Upper lobe of right lung (tissue), 1 donor: ENCODE measurements around the gene PLPP7. TPM values are rescaled to one million over a fixed set of nuclear protein-coding genes. Genes with fewer than 3 reads are reported as not detected.
"Not testable (repeated sequence)": the region's sequence is repeated elsewhere in the genome, so short reads cannot be mapped to it uniquely, and the experiment has no call there.

Source experiments
- ATAC-seq: fragments of 200-7000 bp; cut with Tn5 transposase; one replicate; pipeline ENCODE4 v1.9.1; 2020; ENCODE audit warnings: mild to moderate bottlenecking, moderate library complexity
- DNase-seq: peaks from one replicate; pipeline ENCODE4 v3.0.0-alpha.2; 2020
- H3K27ac ChIP-seq: fragments of 200-600 bp; one replicate; pipeline ENCODE4 v1.8.0; 2022
- H3K27me3 ChIP-seq: fragments of 200-600 bp; one replicate; pipeline ENCODE4 v1.8.0; 2022; ENCODE audit warnings: mild to moderate bottlenecking
- H3K36me3 ChIP-seq: fragments of 200-600 bp; one replicate; pipeline ENCODE4 v1.8.0; 2022
- H3K4me1 ChIP-seq: fragments of 200-600 bp; one replicate; pipeline ENCODE4 v1.8.0; 2022
- H3K4me3 ChIP-seq: fragments of 200-600 bp; one replicate; pipeline ENCODE4 v1.8.0; 2022; ENCODE audit warnings: mild to moderate bottlenecking
- H3K9me3 ChIP-seq: fragments of 200-600 bp; one replicate; pipeline ENCODE4 v1.8.0; 2022
- intact Hi-C: fragments of 100-400 bp; cut with DNase I; formaldehyde crosslinking; loops from one replicate; pipeline ENCODE4 v1.11.0; 2022
- total RNA-seq: library from RNA; stranded (reverse); fragmentation: NEBNext Ultra II Directional; extraction: Animal tissue kit (Norgen Biotek cat#: 25700); gene quantifications from one replicate; pipeline ENCODE4 v1.2.1, GENCODE V29; 2021
- TF ChIP-seq, protein P1 (sequence below): fragments of 200-600 bp; IDR thresholded peaks from one replicate; pipeline ENCODE4 v1.8.0; 2022; ENCODE audit warnings: antibody characterized with exemption
- donor health status: DM: no; HTN: yes; CAD: no; lungs with severe emphysema.

Gene PLPP7
- total RNA-seq, 1 donor from 2014 or later: 1.5 TPM

DNA sequence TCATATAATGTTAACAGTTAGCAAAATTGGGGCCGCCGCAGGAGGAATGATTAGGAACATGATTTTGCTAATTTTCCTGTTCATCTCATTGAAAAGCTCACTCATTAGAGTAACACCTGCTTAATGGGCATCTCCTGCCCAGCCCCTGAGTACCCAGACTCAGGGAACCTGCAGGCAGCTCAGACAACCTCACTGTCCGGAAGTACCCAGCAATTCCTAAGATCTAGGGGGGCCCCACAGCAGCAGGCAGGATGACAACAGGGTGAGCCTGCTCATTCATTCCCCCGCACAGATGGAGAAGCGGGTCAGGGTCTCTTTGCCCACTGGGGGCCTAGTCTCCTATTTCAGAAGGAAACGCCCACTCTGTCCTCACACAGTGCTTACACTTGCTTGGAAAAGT is 25.8 kb upstream of the PLPP7 start:
- Histone ChIP-seq H3K4me1 (peaks cover 19% of the 10 kb centered on the region), H3K4me3 (no peak overlapping the region), H3K27ac (no peak overlapping the region), H3K9me3 (no peaks in the 10 kb centered on the region), H3K36me3 (peaks cover 16% of the 10 kb centered on the region), H3K27me3 (no peaks in the 10 kb centered on the region)
- TF ChIP-seq, protein P1, sequence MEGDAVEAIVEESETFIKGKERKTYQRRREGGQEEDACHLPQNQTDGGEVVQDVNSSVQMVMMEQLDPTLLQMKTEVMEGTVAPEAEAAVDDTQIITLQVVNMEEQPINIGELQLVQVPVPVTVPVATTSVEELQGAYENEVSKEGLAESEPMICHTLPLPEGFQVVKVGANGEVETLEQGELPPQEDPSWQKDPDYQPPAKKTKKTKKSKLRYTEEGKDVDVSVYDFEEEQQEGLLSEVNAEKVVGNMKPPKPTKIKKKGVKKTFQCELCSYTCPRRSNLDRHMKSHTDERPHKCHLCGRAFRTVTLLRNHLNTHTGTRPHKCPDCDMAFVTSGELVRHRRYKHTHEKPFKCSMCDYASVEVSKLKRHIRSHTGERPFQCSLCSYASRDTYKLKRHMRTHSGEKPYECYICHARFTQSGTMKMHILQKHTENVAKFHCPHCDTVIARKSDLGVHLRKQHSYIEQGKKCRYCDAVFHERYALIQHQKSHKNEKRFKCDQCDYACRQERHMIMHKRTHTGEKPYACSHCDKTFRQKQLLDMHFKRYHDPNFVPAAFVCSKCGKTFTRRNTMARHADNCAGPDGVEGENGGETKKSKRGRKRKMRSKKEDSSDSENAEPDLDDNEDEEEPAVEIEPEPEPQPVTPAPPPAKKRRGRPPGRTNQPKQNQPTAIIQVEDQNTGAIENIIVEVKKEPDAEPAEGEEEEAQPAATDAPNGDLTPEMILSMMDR: no peak
- ATAC-seq (no peak), DNase-seq (no peak)
- intact Hi-C loops: no loop called here

DNA sequence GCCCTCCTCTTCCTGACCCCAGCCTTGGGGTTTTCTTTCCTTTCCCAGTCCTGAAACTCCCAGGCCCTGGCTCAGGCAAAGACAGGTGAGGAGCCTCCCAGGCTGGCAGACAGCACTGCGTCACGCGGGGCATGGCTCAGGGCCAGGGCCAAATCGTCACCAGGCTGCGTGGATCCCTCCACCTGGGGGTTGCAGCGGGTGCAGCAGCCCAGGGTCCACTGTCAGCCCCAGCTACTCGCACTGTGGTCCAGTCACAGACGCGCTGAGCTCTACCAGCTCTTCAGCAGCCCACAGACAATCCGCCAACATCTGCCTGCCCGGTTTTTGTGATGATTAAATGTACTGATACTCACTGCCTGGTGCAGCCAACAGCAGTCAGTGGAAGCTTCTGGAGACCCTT is 25.3 kb upstream of the PLPP7 start:
- DNase-seq (no peak), ATAC-seq (peak; percentile 7)
- no peaks in the 10 kb centered on the region for H3K27me3 ChIP-seq
- TF ChIP-seq, protein P1: no peak
- no peaks in the 10 kb centered on the region for H3K9me3 ChIP-seq
- H3K27ac ChIP-seq: no peak overlapping the region
- no peak overlapping the region for H3K4me3 ChIP-seq
- peaks cover 16% of the 10 kb centered on the region for H3K36me3 ChIP-seq
- peaks cover 21% of the 10 kb centered on the region for H3K4me1 ChIP-seq
- intact Hi-C loops: no loop called here

DNA sequence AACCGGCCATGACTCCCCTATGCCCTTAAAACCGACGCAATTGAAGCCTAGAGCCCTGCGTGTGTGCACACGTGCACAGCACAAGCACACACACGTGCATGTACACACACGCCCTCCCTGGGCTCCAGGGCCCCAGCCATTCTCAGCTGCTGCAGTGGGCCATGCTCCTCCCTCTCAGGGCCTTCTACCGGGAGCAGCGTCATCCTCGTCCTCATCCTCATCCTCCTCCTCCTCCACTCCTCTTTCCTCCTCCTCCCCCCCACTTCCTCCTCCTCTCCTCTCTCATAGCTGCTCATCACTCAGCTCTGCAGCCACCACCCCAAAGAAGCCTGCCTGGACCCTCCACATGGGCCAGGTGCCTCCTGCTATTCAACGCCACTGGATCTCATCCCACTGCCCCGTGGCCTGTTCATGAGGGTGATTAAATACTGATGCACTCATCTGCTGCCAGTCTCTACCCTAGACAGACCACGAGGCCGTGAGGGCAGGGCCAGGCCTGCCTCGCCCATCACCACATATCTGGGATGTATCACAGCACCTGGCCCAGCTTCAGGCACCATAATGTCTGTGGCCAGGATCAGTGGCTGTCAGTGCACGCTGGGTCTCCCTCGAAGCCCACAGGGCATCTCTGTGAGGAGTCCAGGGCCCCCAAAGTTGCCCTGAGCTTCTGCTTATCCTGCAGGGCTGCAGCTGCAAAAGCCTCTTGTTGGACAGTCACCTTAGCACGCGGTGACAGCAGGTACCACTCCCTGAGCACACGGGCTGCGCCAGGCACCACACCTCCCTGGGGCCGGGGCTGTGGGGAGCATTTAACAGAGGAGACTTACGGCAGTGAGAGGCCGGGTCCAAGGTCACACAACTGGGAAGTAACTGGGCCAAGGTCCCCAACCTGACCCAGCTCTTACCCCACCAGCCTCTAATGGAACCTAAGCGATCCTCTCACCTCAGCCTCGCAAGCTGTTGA is 23.0 kb upstream of the PLPP7 start:
- intact Hi-C loops: no loop called here
- Histone ChIP-seq H3K36me3 (no peaks in the 10 kb centered on the region), H3K4me3 (no peak overlapping the region), H3K4me1 (peaks cover 31% of the 10 kb centered on the region), H3K27me3 (no peaks in the 10 kb centered on the region), H3K9me3 (no peaks in the 10 kb centered on the region), H3K27ac (peak overlapping the region; percentile 24)
- TF ChIP-seq, protein P1: no peak
- DNase-seq (no peak), ATAC-seq (no peak)

DNA sequence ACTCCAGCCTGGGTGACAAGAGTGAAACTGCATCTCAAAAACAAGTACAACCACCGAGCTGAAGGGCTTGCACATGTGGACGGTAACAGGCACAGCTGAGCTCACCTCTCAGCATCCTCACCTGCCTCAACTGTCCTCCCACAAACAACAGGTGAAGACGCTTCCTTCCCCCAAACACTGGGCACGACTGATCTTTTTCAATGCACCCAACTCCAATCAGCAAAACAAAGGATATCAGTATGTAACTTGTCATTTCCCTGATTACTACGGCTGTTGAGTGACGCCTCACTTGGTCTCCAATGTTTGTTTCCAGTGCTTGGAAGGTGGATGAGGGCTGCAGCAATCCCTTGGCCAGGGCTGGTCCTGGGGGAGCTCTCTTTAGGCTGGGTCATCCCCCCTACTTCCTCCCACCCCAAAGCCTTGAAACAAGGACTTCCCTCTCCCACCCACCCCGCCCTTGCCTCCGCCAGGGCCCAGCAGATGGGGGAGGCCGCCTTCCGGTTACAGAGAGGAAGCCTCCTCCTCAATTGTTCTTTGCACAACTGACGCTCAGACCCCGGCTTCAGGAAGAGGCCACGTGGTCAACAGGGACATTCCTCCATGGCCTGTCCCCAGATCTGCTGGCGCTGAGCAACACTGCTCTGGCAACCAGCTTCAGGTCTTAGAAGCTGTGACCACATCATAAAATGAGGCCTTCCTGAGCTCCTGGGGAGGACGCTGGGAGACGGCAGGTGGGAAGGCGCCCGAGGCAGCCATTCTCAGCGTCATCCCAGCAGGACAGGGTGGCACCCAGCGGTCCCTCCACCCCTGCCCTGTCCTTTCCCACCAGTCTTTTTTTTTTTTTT is 19.1 kb upstream of the PLPP7 start:
- Histone ChIP-seq H3K27me3 (no peaks in the 10 kb centered on the region), H3K36me3 (no peaks in the 10 kb centered on the region), H3K4me3 (peak overlapping the region; percentile 21), H3K27ac (peak overlapping the region; percentile 84), H3K9me3 (no peaks in the 10 kb centered on the region), H3K4me1 (peaks cover 47% of the 10 kb centered on the region)
- TF ChIP-seq, protein P1: no peak
- intact Hi-C loops: no loop called here
- DNase-seq (peak; percentile 86), ATAC-seq (peak; percentile 73)

DNA sequence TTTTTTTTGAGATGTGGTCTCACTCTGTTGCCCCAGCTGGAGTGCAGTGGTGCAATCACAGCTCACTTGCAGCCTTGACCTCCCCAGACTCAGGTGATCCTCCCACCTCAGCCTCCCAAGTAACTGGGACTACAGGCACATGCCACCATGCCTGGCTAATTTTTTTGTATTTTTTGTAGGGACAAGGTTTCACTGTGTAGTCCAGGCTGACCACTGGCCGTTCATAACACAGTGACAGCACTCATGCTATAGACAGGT is 18.6 kb upstream of the PLPP7 start:
- peak overlapping the region; percentile 84 for H3K27ac ChIP-seq
- H3K27me3 ChIP-seq, DNase-seq, intact Hi-C loops, ATAC-seq, H3K36me3 ChIP-seq, H3K9me3 ChIP-seq: not testable (repeated sequence)
- peaks cover 42% of the 10 kb centered on the region for H3K4me1 ChIP-seq
- H3K4me3 ChIP-seq: peak overlapping the region; percentile 21

DNA sequence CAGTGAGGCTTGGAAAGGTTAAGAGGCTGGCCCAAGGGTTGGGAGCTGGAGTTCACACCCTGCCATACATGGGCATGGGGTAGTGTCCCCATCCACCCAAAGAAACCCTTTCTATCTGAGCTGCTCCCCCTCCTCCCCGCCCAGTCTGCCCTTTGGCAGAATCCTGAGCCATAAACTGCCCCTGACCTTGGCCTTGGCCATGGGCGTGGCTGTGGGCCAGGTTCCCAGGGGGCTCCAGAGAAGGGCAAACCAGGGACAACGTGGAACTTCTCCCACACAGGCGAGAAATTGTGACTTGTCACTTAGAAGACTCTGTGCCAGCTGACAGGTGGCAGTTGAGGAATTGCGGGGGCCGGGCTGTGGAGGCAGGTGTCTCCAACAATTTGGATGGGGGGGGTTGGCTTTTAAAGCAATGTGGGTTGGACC is 18.0 kb upstream of the PLPP7 start:
- intact Hi-C loops: no loop called here
- DNase-seq (no peak), ATAC-seq (no peak)
- TF ChIP-seq, protein P1: no peak
- H3K27ac ChIP-seq: peak overlapping the region; percentile 84
- H3K27me3 ChIP-seq: no peaks in the 10 kb centered on the region
- H3K4me3 ChIP-seq: peak overlapping the region; percentile 5
- no peaks in the 10 kb centered on the region for H3K9me3 ChIP-seq
- peaks cover 39% of the 10 kb centered on the region for H3K4me1 ChIP-seq
- no peaks in the 10 kb centered on the region for H3K36me3 ChIP-seq
